Measurements from ENCODE around the gene VPS45.

The VPS45 gene

GRCh38 chr1:150152182-150152536 lies 84.6 kb downstream of the VPS45 start:
- Histone ChIP-seq H3K4me3 (replicated peaks; ENCODE audit: insufficient read depth, low read length) (no peak overlapping the region), H3K27ac (replicated peaks) (peak overlapping the region; percentile 86), H3K27me3 (ENCODE audit: insufficient read depth, poor library complexity, severe bottlenecking) (no peaks in the 10 kb centered on the region)
- DNase-seq (ENCODE audit: low read depth in 1 of 2, low spot score in 1 of 2) = no peak
- TF ChIP-seq REST (IDR thresholded peaks at IDR 0.05; ENCODE audit: insufficient replicate concordance, low read depth) (no peak), SPI1 (IDR thresholded peaks at IDR 0.05; ENCODE audit: borderline replicate concordance, low read depth) (no peak), CTCF (IDR thresholded peaks at IDR 0.05; ENCODE audit: insufficient read depth, low read length) (no peak), GABPA (IDR thresholded peaks at IDR 0.05; ENCODE audit: low read depth) (no peak), POLR2AphosphoS5 (IDR thresholded peaks at IDR 0.05; ENCODE audit: low read depth) (no peak)

GRCh38 chr1:150152772-150153456 lies 85.3 kb downstream of the VPS45 start:
- no peak overlapping the region for H3K27ac ChIP-seq (replicated peaks)
- TF ChIP-seq SPI1 (IDR thresholded peaks at IDR 0.05; ENCODE audit: borderline replicate concordance, low read depth) = no peak
- H3K27me3 ChIP-seq (ENCODE audit: insufficient read depth, poor library complexity, severe bottlenecking) = no peaks in the 10 kb centered on the region
- no peak for DNase-seq (ENCODE audit: low read depth in 1 of 2, low spot score in 1 of 2)
- no peak overlapping the region for H3K4me3 ChIP-seq (replicated peaks; ENCODE audit: insufficient read depth, low read length)

- Histone ChIP-seq H3K4me3 (replicated peaks; ENCODE audit: insufficient read depth, low read length) (no peak overlapping the region), H3K27ac (replicated peaks) (no peak overlapping the region), H3K27me3 (ENCODE audit: insufficient read depth, poor library complexity, severe bottlenecking) (no peaks in the 10 kb centered on the region)
- DNase-seq (ENCODE audit: low read depth in 1 of 2, low spot score in 1 of 2) = no peak
- TF ChIP-seq SPI1 (IDR thresholded peaks at IDR 0.05; ENCODE audit: borderline replicate concordance, low read depth) (no peak), REST (IDR thresholded peaks at IDR 0.05; ENCODE audit: insufficient replicate concordance, low read depth) (no peak), GABPA (IDR thresholded peaks at IDR 0.05; ENCODE audit: low read depth) (no peak), POLR2AphosphoS5 (IDR thresholded peaks at IDR 0.05; ENCODE audit: low read depth) (no peak), CTCF (IDR thresholded peaks at IDR 0.05; ENCODE audit: insufficient read depth, low read length) (no peak)
Measured at GRCh38 chr1:150154143-150154542, 86.6 kb downstream of the VPS45 start.

- TF ChIP-seq GABPA (IDR thresholded peaks at IDR 0.05; ENCODE audit: low read depth) (no peak), SPI1 (IDR thresholded peaks at IDR 0.05; ENCODE audit: borderline replicate concordance, low read depth) (no peak), REST (IDR thresholded peaks at IDR 0.05; ENCODE audit: insufficient replicate concordance, low read depth) (no peak), CTCF (IDR thresholded peaks at IDR 0.05; ENCODE audit: insufficient read depth, low read length) (no peak), POLR2AphosphoS5 (IDR thresholded peaks at IDR 0.05; ENCODE audit: low read depth) (no peak)
- Histone ChIP-seq H3K4me3 (replicated peaks; ENCODE audit: insufficient read depth, low read length) (no peak overlapping the region), H3K27me3 (ENCODE audit: insufficient read depth, poor library complexity, severe bottlenecking) (no peaks in the 10 kb centered on the region), H3K27ac (replicated peaks) (no peak overlapping the region)
- no peak for DNase-seq (ENCODE audit: low read depth in 1 of 2, low spot score in 1 of 2)
Measured at GRCh38 chr1:150155413-150156071, 88.0 kb downstream of the VPS45 start.
